NCI-H69 (cell line): ENCODE data around the gene SPDYE4.

ENCODE experiments used
- DNase-seq: peaks from one replicate; lab custom pipeline; 2025; lab: John Stamatoyannopoulos, UW

SPDYE4 gene

DNA sequence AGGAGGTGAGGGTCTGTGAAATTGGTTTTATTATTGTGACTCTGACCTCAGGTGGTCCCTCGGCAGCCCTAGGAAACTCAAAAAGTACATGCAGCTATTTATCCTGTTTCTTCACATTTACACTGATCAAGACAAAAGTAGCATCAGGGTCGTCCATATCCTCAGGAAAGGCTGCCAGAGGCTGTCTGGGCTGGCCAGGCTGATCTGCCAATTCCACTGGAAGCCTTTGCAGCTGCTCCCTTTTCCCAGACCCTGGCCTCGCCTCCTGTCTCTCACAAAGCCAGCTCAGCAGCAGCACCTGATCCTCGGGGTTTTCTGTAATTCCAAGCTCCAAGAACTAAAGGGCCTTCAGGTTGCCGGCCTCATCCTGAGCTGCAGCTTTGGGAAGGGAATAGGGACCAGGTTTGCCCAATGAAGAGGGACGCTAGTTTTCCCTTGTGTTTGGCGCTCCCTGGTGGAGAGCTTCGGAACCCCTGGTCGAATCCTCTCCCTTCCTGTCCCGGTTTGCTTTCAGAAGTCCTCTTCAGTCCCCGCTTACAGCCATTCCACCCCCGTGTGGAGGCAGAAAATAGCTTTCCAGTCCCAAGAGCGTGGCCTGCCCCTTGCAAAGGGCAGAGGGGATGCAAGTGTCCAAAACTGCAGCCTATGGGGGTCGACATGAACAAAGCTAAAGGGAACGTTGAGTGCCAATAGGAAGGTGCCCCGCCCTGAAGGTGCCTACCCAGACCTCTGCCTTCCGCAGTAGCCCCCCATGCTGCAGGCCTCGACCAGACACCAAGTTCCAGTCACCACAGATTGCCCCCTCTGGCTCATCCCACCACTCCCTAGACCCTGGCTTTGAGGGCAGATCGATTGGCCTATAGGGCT is 27.4 kb upstream of the SPDYE4 start:
- peak; percentile 46 for DNase-seq

DNA sequence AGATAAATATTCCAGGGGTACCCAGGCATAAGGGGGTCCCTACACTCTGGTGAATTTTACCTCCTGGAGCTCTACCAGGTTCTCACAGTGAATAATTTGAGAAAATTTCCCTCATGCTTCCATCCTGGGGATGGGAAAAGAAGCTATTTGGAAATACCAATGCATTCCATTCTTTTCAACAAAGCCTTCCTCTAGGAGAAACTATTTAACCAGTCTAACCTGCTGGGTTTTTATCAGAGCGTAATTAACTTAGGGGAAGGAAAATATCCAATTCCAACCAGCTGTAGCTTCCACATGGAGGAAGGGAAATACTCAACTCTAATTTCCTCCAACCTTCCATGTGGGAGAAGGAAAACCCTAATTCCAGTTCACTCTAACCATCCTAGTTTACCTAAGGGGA is 23.8 kb upstream of the SPDYE4 start:
- DNase-seq: no peak

DNA sequence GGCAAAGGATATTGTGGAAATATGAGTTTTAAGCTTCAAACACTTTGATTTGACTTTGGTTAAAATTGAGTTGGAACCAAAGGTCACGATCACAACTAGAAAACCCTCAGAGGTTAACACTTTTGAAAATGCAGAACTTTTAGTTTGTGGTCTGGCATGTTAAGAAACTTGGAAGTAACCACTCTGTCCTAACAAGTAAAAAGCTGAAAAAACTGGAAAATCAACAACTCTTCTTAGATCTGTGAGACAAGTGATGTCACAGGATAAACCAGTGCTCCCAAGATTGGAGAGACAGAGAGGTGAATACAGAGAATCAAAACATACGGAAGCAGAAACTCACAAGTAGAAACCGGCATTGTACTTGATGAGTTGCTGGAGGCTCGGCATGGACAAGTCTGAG is 23.4 kb upstream of the SPDYE4 start:
- DNase-seq: no peak

DNA sequence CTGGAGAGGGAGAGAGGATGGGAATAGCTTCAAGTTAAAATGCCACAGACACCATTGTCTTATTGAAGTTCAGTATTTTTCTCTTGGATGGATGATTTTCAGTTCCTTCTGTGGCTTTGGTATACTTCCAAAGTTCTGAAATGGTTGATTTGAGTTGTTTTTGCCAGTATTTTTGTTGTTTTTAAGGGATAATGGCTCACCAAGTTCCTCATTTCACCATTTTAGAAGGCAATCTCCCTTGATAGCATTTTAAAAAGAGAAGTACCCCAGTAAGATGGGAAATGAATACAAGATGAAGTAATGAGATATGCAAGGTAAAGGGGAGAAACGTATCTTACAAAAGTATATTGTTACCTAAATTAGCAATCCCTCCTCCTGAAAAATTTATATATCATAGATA is 18.5 kb upstream of the SPDYE4 start:
- DNase-seq: no peak

DNA sequence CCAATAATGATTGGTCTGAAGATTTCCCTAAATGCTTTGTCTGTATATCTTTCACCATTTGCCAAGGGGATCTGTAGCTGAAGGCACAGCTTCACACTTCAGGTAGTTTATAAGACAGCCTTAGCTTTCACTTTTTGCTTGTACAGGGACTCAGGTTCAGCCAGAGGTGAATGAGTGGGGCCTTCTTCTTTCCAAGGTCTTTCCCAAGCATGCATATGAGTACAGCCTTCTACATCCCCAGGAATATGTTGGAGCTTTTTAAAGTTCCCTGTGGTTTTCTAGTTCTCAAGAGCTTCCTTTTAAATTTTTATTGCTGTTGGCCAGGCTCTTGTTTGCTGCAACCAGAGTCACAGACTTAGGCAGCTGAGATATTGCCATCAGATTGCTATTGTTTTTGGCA is 17.9 kb upstream of the SPDYE4 start:
- no peak for DNase-seq

DNA sequence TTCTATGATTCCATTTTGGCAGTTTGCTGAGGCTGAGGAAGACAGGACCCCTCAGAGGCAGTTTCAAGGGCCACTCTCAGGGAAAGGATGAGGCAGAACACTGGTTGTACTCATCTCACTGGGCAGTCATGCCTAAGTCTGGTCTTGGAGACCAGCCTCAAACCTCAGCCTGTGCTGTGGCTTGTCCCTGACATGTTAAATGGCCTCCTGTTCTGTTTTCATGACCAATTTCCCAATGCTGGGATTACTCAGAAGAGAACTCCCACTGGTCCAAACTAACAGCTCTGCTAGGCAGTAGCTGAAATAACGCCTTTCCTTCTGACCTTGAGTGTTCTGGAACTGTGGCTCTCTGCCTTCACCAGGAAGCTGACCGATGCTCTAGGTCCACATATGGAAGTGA is 8.4 kb upstream of the SPDYE4 start:
- no peak for DNase-seq

DNA sequence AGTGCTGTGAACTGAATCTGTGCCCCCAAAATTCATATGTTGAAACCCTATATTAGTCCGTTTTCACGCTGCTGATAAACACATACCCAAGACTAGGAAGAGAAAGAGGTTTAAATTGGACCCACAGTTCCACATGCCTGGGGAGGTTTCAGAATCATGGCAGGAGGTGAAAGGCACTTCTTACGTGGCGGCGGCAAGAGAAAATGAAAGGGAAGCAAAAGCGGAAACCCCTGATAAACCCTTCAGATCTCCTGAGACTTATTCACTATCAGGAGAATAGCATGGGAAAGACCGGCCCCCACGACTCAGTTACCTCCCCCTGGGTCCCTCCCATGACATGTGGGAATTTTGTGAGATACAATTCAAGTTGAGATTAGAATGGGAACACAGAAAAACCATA is 3.7 kb upstream of the SPDYE4 start:
- no peak for DNase-seq

DNA sequence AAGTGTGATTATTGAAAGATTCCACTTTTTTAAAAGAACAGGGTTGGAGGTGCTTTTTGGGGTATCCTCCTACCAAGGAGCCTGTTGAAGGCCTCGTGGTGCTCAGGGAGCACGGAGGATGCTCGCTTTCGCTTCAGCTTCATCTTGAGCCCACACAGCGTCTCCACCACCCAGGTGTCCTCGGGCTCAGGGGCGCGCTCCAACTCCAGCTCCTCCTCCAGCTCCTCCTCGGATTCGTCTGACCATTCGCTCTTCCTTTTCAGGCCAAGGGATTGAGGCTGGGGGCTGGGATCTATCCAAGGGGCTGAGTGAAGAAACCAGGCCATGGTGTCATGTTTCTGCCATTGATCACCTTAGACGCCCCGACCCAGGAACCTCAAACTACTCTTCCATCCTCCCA is 1.2 kb downstream of the SPDYE4 start:
- DNase-seq: no peak

DNA sequence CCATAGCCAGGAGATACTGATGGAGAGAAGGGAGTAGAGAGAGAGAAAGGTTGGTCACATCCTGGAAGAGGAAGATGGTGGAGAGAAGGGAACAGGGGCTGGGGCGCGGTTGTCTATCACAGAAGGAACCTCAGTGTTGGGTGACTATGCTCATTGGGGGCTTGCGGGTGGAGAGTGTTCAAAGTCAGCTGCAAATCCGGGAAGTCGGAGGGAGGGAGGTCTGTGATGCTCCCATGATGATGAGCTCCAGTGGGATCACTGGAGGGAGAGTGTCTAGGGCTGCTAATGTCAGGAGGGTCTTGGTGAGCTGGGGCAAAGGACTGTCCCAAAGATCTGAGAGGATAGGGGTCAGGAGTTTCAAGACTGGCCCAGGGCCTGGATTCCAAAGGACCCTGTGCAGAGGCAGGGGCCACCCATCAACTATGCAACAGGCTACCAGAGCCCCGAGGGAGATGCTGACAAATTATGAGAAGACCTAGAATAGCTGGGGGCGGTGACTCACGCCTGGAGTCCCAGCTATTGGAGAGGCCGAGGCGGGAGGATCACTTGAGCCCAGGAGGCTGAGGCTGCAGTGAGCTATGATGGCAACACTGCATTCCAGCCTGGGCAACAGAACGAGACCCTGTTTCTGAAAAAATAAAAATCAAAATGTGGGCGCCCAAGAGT is 2.6 kb downstream of the SPDYE4 start:
- DNase-seq: no peak

DNA sequence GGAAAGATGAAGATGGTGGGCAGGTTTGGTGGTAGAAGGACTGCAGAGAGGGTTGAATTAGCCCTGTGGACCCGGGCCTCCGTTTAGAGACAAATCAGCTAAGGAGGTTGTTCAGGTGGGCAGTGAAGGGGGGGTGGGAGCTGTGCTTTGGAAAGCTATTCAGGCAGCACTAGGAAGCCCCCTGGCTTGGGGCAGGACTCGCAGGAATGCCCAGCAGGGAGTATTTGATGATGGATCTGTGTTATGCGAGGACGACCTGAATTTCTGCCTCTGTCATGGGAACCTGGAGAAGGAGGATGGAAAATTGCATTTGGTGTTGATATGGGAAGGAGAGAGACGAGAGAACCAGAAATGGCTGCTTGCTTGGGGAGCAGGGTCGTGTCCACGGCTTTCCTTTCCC is 3.5 kb downstream of the SPDYE4 start:
- DNase-seq: no peak

DNA sequence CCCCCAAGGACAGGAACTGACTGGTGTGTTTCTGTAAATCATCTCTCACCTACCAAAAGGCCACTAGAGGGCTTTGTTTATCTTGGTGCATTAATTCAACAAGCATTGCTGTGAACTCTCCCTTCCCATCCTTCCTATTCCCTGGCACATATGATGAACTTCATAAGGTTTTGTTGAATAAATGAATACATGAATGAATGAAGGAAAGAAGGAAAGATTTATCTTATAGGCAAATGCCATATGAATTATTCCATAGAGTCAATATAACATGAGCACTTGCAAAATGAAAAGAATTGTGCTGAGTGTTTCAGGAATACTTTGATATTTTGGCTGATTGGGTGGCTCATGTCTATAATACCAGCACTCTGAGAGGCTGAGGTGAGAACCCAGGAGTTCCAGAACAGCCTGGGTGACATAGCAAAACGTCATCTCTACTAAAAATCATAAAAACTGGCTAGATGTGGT is 4.3 kb downstream of the SPDYE4 start:
- peak; percentile 9 for DNase-seq

DNA sequence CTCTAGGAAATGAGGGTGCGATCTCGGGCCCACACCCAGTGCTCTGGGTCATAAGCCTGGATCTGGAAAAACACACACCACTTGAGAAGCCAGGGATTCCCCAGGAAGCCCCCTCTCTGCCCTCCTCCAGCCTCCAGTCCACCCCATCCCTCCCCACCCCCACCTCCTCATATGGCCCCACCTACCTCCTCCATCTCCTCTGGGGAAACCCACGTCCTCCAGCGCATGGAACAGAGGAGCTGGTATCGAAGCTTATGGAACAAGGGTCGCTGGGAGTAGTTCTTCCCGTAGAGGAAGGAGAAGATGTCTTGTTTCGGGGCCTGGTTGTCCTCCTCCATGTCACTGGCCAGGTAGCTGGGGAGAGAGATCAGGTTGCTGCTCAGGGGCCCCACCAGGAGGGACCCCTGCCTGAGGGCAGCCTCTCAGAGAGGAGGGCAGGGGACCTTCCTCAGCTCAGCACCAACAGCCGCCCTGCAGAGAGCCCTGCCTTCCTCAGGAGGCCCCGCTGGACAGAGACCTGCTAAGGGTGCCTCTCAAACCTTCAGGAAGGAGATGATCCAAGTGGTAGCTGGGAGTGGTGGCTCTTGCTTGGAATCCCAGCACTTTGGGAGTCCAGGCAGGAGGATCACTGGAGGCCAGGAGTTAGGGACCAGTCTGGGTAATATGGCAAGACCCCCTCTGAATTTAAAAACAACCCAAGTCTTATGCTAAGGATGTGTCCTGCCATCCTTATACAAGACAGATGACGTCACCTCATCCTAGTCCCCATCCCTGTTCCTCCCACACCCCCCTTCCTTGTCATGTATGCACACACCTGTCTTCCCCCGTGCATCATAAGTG is 5.0 kb downstream of the SPDYE4 start:
- DNase-seq: no peak

DNA sequence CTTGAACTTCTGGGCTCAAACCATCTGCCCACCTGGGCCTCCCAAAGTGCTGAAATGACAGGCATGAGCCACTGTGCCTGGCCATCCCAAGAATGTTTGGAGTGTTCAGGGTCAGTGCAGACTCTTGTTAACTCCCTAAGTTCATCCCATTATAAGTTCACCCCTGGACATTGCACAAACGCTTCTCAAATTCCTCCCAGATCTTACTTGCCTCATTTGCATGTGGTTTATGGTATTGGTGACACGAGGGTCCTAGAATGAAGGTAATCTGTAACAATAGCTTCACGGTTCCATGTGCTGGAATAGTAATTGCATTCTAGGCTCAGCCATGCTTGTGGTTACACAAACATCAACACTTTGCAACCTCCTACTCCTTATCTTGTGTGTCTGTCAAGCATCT is 8.7 kb downstream of the SPDYE4 start:
- DNase-seq: no peak

DNA sequence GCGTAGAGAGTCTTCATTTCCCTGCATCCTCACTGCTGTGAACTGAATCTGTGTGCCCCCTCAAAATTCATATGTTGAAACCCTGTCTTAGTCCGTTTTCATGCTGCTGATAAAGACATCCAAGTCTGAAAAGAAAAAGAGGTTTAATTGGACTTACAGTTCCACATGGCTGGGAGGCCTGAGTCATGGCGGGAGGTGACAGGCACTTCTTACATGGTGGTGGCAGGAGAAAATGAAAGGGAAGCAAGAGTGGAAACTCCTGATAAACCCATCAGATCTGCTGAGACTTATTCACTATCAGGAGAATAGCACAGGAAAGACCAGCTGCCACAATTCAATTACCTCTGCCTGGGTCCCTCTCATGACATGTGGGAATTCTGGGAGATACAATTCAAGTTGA is 10.6 kb downstream of the SPDYE4 start:
- DNase-seq: no peak

DNA sequence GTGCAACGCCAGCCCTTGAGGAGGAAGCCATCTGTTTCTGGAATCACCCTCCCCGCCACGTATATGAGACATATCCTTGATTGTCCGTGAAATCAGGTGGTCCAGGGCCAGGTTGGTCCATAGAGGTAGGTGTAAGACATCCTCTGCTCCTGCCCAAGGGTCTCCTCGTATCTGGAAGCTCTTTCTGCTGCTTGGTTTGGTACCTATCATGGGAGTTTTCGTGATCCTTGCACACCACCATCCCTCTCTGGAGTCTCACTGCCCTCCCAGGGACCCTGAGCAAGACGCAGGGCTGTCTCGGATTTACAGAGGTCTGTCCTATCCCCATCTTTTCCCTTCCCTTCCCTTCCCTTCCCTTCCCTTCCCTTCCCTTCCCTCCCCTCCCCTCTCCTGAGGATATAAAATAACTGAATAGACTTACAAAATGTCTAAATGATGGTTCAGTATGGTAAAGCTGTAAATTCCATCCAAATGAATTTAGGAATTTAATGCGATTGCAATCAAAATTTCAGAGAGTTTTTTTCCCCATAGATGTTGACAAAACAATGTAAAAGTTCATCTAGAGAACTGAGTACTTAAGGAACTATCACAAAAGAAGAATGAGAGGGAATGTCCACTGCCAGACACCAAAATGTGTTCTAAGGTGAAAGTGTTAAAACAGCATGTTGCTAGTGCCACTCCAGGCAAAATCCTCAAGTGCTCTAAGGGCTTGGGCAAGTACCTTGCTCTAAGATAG is 11.7 kb downstream of the SPDYE4 start:
- DNase-seq: no peak

DNA sequence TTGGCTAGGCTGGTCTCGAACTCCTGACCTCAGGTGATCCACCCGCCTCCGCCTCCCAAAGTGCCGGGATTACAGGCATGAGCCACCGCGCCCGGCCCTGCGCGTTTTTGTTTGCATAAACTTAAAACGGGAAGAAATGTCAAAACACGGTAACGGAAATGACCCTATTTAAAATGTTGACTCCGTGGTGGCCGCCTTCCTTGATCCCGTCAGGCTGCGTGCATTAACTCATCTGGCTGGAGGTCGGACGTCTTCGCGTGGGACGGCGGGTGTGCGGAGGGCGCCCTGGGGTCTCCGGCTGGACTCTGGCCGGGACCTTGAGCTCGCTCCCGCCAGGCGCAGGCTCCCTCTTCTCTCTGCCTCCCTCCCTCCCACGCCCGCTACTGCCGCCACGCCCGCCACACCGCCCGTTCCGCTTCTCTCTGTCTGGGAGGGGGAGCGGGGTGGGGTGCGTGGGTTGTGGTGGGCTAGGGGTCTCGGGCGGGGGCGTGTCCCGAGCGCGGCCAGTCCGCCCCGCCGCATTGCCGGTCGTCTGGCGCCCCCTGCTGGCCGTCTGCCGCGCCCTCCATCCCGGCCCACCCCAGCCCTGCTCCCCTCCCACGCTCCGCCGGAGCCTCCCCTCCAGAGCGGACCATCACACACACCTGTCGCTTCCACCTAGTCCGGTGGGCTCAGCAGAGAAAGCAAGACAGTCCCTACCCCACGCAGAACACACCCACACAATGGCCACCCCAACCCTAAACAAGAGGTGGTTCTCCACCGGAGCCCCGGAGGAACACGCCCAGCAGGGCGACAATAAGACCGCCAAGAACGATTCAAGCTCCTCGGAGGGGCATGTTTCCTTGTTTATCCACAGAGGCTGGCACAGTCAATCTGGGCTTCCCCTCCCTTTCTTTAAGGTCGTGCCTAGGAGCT is 12.5 kb downstream of the SPDYE4 start:
- peak; percentile 44 for DNase-seq

DNA sequence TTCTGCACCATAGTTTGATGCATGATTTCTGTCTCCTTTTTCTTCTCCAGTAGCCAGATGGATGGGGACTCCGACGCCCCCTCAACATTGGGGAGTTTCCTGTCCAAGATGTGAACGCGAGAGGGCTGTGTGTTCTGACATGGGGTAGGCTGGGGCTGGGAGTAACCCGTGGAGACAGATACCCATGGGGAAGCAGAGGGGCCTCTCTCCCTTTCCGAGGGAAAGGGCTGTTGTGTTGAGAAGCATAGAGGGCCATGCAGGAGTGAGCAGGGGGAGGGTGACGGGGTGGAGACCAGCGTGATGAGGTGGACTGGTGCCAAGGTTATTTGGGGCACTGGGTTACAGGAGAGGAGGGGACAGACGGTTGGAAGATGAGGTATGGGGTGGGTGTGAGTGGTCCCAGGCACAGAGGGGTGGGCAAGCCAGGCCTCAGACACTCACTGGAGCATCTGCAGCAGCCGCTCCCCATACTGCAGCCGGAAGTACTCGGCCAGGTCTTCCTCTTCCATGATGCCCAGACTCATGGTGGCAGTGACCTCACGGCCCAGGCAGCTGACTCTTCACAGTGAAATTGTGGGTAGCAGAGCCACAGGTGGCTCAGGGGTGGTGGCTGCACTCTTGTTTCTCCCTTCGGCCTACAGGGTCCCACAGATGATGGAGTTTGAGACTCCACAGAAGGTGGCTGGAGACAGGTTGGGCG is 14.1 kb downstream of the SPDYE4 start:
- DNase-seq: no peak

DNA sequence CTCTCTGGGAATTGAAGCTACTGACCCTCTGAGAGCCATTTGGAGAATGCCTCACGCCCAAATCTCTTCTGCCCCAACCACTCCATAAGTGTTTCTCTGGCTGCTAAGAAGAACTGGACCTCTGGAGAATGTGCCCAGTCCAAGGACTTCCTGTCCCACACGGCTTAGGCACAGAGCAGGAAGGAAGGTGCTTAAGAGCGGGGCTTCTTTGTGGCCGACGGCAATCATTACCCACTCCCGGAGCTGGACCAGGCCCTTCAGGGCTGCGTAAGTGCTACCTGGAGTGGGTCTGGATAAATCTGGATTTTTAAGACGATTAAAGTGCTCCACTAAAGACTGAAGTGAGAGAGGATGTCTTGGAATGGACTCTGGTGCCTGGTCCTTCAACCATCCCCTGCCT is 15.5 kb downstream of the SPDYE4 start:
- no peak for DNase-seq

DNA sequence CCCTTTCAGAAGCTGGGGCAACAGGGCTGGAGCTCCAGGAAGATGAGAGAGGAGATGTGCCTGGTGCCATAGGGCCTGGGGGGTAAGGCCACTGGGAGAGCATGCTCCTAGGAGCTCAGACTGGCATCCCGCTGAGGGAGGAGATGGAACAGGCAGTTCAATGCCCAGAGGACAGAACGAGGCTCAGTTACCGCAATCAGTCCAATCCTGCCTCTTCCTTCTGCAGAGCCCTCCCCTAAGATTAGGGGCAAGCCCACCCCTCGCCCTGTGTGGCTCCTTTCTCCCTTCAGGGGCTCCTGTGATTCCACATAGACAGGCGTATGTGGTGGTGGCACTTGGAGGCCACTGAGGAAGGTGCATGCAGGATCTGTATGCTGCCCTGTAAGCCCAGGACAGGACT is 16.1 kb downstream of the SPDYE4 start:
- no peak for DNase-seq

DNA sequence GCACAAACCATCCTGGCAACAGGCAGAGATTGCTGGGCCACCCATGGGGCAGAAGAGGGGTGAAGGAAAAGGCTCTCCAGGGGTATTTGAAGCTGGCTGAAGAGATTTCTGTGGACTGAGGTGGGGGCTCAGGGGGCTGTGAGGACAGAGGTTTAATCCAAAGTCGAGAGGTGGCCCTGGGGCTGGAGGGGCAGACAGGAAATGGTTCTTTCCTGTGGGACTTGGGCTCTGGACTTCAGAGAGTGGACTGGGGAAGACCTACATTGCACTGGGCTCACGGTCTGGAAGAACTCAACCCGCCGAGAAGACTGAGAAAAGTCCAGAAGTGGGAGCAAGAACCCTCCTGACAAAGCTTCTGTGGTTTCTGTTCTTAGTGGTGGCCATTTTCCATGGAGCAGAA is 16.6 kb downstream of the SPDYE4 start:
- no peak for DNase-seq
